PFSK-1 (cell line): ENCODE results near the gene FTL.

Experiments used
- POLR2AphosphoS5 ChIP-seq: IDR thresholded peaks from 2 replicates; pipeline ENCODE4 v1.6.1; 2012; ENCODE audit warnings: low read depth, mild to moderate bottlenecking, control low read depth, low read length, moderate library complexity
- SIN3A ChIP-seq: IDR thresholded peaks from 2 replicates; pipeline ENCODE4 v1.6.1; 2012; ENCODE audit warnings: mild to moderate bottlenecking, low read length, moderate library complexity, borderline replicate concordance; ENCODE audit not compliant: insufficient read depth
- TAF1 ChIP-seq: IDR thresholded peaks from 2 replicates; pipeline ENCODE4 v1.6.1; 2012; ENCODE audit warnings: low read length, control low read depth, borderline replicate concordance; ENCODE audit not compliant: insufficient read depth
- TF ChIP-seq, protein P1 (sequence below), 2 experiments: IDR thresholded peaks; 2 replicates each; pipeline versions ENCODE4 v1.6.1 to v1.8.0; 2011 to 2012; ENCODE audit warnings: low read depth in 2 of 2, low read length in 2 of 2, control low read depth in 1 of 2, inconsistent platforms in 1 of 2, mild to moderate bottlenecking in 1 of 2, moderate library complexity in 1 of 2; ENCODE audit not compliant: insufficient read depth in 1 of 2

DNA sequence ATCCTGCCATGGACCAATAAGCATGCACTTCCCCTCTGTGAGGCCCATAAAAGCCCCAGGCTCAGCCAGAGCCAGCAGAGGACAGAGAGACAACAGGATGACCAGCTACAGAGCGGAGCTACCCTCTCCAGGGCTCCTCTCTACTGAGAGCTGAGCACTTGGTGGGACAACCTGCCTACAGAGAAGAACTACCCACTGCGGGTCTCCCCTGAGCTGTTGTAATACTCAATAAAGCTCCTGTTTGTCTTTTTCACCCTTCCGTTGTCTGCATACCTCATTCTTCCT lies 17.9 kb upstream of the FTL start:
- TF ChIP-seq TAF1 (no peak), POLR2AphosphoS5 (no peak), SIN3A (no peak)
- TF ChIP-seq, protein P1, sequence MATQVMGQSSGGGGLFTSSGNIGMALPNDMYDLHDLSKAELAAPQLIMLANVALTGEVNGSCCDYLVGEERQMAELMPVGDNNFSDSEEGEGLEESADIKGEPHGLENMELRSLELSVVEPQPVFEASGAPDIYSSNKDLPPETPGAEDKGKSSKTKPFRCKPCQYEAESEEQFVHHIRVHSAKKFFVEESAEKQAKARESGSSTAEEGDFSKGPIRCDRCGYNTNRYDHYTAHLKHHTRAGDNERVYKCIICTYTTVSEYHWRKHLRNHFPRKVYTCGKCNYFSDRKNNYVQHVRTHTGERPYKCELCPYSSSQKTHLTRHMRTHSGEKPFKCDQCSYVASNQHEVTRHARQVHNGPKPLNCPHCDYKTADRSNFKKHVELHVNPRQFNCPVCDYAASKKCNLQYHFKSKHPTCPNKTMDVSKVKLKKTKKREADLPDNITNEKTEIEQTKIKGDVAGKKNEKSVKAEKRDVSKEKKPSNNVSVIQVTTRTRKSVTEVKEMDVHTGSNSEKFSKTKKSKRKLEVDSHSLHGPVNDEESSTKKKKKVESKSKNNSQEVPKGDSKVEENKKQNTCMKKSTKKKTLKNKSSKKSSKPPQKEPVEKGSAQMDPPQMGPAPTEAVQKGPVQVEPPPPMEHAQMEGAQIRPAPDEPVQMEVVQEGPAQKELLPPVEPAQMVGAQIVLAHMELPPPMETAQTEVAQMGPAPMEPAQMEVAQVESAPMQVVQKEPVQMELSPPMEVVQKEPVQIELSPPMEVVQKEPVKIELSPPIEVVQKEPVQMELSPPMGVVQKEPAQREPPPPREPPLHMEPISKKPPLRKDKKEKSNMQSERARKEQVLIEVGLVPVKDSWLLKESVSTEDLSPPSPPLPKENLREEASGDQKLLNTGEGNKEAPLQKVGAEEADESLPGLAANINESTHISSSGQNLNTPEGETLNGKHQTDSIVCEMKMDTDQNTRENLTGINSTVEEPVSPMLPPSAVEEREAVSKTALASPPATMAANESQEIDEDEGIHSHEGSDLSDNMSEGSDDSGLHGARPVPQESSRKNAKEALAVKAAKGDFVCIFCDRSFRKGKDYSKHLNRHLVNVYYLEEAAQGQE (IDR thresholded peaks at IDR 0.05; ENCODE audit: insufficient read depth in 1 of 2, low read depth in 2 of 2, low read length in 2 of 2) = no peak
